T-cell (primary cell): Measurements from ENCODE around the gene NEURL2. TPM values are rescaled to one million over a fixed set of nuclear protein-coding genes. Genes with fewer than 3 reads are reported as not detected.

Experiments used
- ATAC-seq, 4 experiments: fragments of 200-7000 bp in 3 of 4; fragments of 150-1000 bp in 1 of 4; cut with Tn5 transposase; replicated peaks in 1 of 4; 1 replicate in 3 of 4; 2 replicates in 1 of 4; pipeline ENCODE4 v1.10.0; 2021; ENCODE audit warnings: moderate library complexity in 3 of 4, mild to moderate bottlenecking in 2 of 4, moderate number of reproducible peaks in 1 of 4
- CTCF ChIA-PET, 2 donors: fragments of 300-600 bp; sonication (Branson Sonifier 250); formaldehyde crosslinking; loops; one replicate each; lab custom pipeline; 2022; ENCODE audit warnings: antibody characterized with exemption in 2 of 2; lab: Charles Lee
- POLR2A ChIA-PET, 2 donors: fragments of 300-600 bp; sonication (Branson Sonifier 250); formaldehyde crosslinking; loops; one replicate each; lab custom pipeline; 2022; ENCODE audit warnings: antibody characterized with exemption in 2 of 2; lab: Charles Lee
- DNase-seq, 35 experiments: peaks; one replicate each; pipeline versions ENCODE4 v3.0.0 to v3.0.0-alpha.2; 2013 to 2023
- H3K27ac ChIP-seq: one replicate; pipeline ENCODE4 v1.5.1; 2013; ENCODE audit warnings: low read length
- H3K27me3 ChIP-seq, 2 experiments: replicated peaks in 1 of 2; 1 replicate in 1 of 2; 2 replicates in 1 of 2; pipeline versions ENCODE4 v1.6.1 to v1.7.0; 2013; ENCODE audit warnings: low read length in 1 of 2, mixed read lengths in 1 of 2; ENCODE audit not compliant: control insufficient read depth in 2 of 2, insufficient read depth in 2 of 2; ENCODE audit errors: extremely low read depth in 1 of 2
- H3K36me3 ChIP-seq, 2 donors: 1 replicate in 1 of 2; 2 replicates in 1 of 2; pipeline versions ENCODE4 v1.6.1 to v1.7.0; 2013; ENCODE audit warnings: low read length in 1 of 2; ENCODE audit not compliant: control insufficient read depth in 2 of 2, insufficient read depth in 1 of 2; ENCODE audit errors: extremely low read depth in 1 of 2
- H3K4me1 ChIP-seq, 2 experiments: 1 replicate in 1 of 2; 2 replicates in 1 of 2; pipeline versions ENCODE4 v1.6.1 to v1.7.0; 2013; ENCODE audit warnings: low read length in 2 of 2, mixed read lengths in 1 of 2; ENCODE audit not compliant: insufficient read depth in 2 of 2, control insufficient read depth in 1 of 2; ENCODE audit errors: extremely low read depth in 1 of 2
- H3K4me3 ChIP-seq, 2 donors: 1 replicate in 1 of 2; 2 replicates in 1 of 2; pipeline versions ENCODE4 v1.5.1 to v1.7.0; 2013; ENCODE audit warnings: mild to moderate bottlenecking in 2 of 2, low read length in 1 of 2, moderate library complexity in 1 of 2; ENCODE audit not compliant: control insufficient read depth in 1 of 2; ENCODE audit errors: extremely low read depth in 1 of 2
- H3K9me3 ChIP-seq: 2 replicates; pipeline ENCODE4 v1.7.0; 2013
- H3K27ac Mint-ChIP-seq, 2 donors: one replicate each; pipeline ENCODE4 v1.8.0; 2020 to 2021; ENCODE audit warnings: mild to moderate bottlenecking in 2 of 2, mixed read lengths in 2 of 2
- H3K27me3 Mint-ChIP-seq, 2 donors: one replicate each; pipeline ENCODE4 v1.8.0; 2021 to 2022; ENCODE audit warnings: mixed read lengths in 2 of 2
- H3K36me3 Mint-ChIP-seq: one replicate; pipeline ENCODE4 v1.8.0; 2021; ENCODE audit warnings: mixed read lengths
- H3K4me1 Mint-ChIP-seq, 3 donors: one replicate each; pipeline ENCODE4 v1.8.0; 2020 to 2022; ENCODE audit warnings: mixed read lengths in 3 of 3, mild to moderate bottlenecking in 1 of 3
- H3K4me3 Mint-ChIP-seq, 3 donors: one replicate each; pipeline ENCODE4 v1.8.0; 2020 to 2022; ENCODE audit warnings: mild to moderate bottlenecking in 3 of 3, mixed read lengths in 3 of 3, moderate library complexity in 3 of 3
- H3K9me3 Mint-ChIP-seq, 3 donors: one replicate each; pipeline ENCODE4 v1.8.0; 2020 to 2022; ENCODE audit warnings: mixed read lengths in 3 of 3
- WGBS: methylation state at CpG from one replicate; pipeline ENCODE4 v1.1.5; 2013; ENCODE audit warnings: missing lambda C conversion rate; ENCODE audit not compliant: insufficient coverage; 5-methylcytosine and 5-hydroxymethylcytosine counted together
- total RNA-seq, 35 experiments: library from RNA in 6 of 35; stranded (reverse) in 6 of 35; fragments of 120-200 nt in 1 of 35; gene quantifications; one replicate each; pipeline versions ENCODE4 v1.2.1 to v1.2.4 and lab custom pipeline; 2013 to 2026

The NEURL2 gene
- total RNA-seq, 5 donors from 2014 or later (not counting 1 experiment from before 2014, with no cell fraction given) = 3.1 to 6.9 (median 6.1) TPM

DNA sequence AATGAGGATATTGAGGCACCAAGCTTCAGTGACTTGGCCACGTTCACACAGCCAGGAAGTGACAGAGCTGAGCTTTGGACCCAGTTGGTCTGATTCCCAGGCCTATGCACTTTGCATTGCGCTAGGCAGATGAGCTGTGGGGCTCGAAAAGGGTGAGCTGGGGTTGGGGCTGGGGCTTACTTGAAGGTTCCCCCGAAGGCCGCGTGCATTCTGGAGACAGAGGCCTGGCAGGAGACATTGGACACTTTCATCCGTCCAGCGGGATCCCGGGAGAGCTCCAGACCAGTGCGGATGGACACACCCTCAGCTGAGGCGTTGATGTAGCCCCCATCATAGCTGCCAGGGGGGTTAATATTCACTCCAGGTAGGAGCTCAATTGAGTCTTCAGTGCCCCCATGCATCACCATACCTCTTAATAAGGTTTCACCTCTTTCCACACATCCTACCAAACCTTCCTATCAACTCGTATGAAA is 18.4 kb upstream of the NEURL2 start:
- peaks cover 4 to 21% of the 10 kb centered on the region in 2 experiments for H3K4me1 ChIP-seq
- POLR2A ChIA-PET = interaction anchor here (0.5 kb wide), 2 partner anchors 32 to 45 kb away, joined by 6 to 9 read pairs; no protein-coding TSS in a partner anchor
- Mint-ChIP-seq H3K27me3 (peaks cover 7 to 9% of the 10 kb centered on the region in 2 donors), H3K4me3 (no peak overlapping the region), H3K27ac (no peak overlapping the region), H3K9me3 (no peaks in the 10 kb centered on the region), H3K4me1 (peaks cover 9 to 21% (median 18%) of the 10 kb centered on the region in 3 donors), H3K36me3 (no peaks in the 10 kb centered on the region)
- H3K9me3 ChIP-seq = no peaks in the 10 kb centered on the region
- no peak for ATAC-seq
- H3K36me3 ChIP-seq = no peaks in the 10 kb centered on the region
- H3K27me3 ChIP-seq = peaks cover 0 to 39% of the 10 kb centered on the region in 2 experiments
- H3K27ac ChIP-seq = no peak overlapping the region
- CTCF ChIA-PET = no interaction called here
- H3K4me3 ChIP-seq = no peak overlapping the region
- 91% methylated on average over 11 of the region's 12 CpGs for WGBS
- no peak for DNase-seq

DNA sequence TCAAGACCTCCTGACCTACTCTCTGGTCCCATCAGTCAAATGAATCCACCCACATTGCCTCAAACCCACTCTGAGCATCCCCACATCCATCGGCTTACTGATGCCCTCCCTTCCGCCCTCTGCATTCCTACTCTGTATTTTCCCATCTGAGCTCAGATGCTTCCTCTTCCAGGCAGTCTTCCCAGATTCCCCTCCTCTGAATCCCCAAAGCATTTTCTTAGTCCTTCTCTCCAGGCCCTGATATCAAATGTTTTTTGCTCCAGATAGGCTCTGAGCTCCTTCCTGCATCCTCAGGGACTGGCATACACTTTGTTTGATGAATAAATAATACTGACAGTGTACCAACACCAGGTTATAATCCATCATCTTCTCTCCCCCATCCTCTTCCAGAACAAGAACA is 17.1 kb upstream of the NEURL2 start:
- Mint-ChIP-seq H3K9me3 (no peaks in the 10 kb centered on the region), H3K4me3 (no peak overlapping the region), H3K36me3 (no peaks in the 10 kb centered on the region), H3K27ac (no peak overlapping the region), H3K4me1 (peaks cover 9 to 20% (median 18%) of the 10 kb centered on the region in 3 donors), H3K27me3 (peaks cover 3 to 4% of the 10 kb centered on the region in 2 donors)
- peaks cover 4 to 21% of the 10 kb centered on the region in 2 experiments for H3K4me1 ChIP-seq
- no peaks in the 10 kb centered on the region for H3K36me3 ChIP-seq
- ChIA-PET CTCF (no interaction called here), POLR2A (no interaction called here)
- H3K9me3 ChIP-seq = no peaks in the 10 kb centered on the region
- no peak overlapping the region for H3K27ac ChIP-seq
- no peak overlapping the region for H3K4me3 ChIP-seq
- DNase-seq (no peak), ATAC-seq (no peak)
- 96% methylated on average over 2 of the region's 2 CpGs for WGBS
- peaks cover 0 to 27% of the 10 kb centered on the region in 2 experiments for H3K27me3 ChIP-seq

DNA sequence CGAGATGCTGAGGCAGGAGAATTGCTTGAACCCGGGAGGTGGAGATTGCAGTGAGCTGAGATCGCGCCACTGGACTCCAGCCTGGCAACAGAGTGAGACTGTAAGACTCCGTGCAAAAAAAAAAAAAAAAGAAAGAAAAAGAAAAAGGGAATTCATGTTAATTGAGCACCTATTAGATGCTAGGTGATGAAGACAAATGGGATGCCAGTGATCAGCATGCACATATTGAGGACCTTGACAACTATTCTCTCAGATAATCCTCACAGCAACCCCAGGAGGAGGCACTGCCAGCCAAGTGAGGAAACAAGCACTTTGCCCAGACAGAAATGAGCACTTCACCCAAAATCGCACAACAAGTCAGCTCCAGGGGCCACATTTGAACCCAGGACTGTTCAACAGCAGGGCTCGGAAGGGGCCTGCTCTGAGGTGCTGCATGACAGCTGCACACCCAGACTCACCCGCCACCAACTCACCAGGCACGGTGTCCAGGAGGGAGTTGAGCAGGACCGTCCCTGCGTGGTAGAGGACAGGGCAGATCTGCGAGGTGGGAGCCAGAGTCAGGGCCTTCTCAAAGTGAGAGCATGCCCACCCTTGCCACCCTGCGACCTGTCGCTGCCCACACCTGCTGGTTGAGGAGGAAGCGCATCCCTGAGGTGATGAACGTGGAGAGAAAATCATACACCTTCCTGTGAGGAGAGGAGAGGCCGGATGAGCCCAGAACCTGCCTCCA is 16.4 kb upstream of the NEURL2 start:
- H3K4me3 ChIP-seq = no peak overlapping the region

DNA sequence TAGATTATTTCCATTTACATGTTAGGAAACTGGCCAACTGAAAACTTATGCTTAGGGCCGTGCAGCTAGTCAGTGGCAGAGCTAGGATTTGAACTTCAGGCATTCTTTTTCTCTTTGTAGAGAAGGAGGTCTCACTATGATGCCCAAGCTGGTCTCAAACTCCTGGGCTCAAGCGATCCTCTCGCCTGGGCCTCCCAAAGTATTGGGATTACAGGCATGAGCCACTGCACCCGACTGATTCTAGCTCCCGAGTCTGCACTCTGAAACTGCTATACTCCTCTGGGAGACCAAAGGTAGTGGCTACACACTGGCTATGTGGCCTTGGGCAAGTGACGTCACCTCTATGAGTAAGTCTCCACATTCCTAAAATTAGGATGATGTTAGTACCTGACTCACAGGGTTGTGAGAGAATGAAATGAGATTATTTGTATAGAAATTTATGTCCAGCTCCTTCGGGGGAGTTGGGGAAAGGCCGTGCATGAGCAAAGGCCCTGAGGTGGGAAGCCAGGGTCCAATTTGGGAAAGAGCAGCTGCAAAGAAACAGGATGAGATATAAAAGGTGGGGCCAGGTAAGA is 14.6 kb upstream of the NEURL2 start:
- ChIA-PET CTCF (no interaction called here), POLR2A (no interaction called here)
- H3K4me3 ChIP-seq = no peak overlapping the region
- H3K9me3 Mint-ChIP-seq = no peaks in the 10 kb centered on the region
- H3K27me3 ChIP-seq = peaks cover 0 to 5% of the 10 kb centered on the region in 2 experiments
- H3K9me3 ChIP-seq = no peaks in the 10 kb centered on the region
- H3K4me1 ChIP-seq = peaks cover 0 to 1% of the 10 kb centered on the region in 2 experiments
- H3K27me3 Mint-ChIP-seq = no peaks in the 10 kb centered on the region
- H3K4me3 Mint-ChIP-seq = no peak overlapping the region
- H3K4me1 Mint-ChIP-seq = peaks cover 1 to 4% (median 2%) of the 10 kb centered on the region in 3 donors
- no peak overlapping the region for H3K27ac ChIP-seq
- WGBS = 83% methylated on average over 6 of the region's 8 CpGs
- no peak overlapping the region for H3K27ac Mint-ChIP-seq
- ATAC-seq (no peak), DNase-seq (no peak)
- H3K36me3 ChIP-seq = no peaks in the 10 kb centered on the region
- no peaks in the 10 kb centered on the region for H3K36me3 Mint-ChIP-seq

More for the DNA sequence above, 16.4 kb upstream of the NEURL2 start:
- H3K9me3 Mint-ChIP-seq = no peaks in the 10 kb centered on the region
- no peaks in the 10 kb centered on the region for H3K9me3 ChIP-seq
- H3K36me3 ChIP-seq = no peaks in the 10 kb centered on the region
- DNase-seq (no peak), ATAC-seq (no peak)
- peaks cover 1 to 3% of the 10 kb centered on the region in 2 donors for H3K27me3 Mint-ChIP-seq
- H3K36me3 Mint-ChIP-seq = no peaks in the 10 kb centered on the region
- peaks cover 9 to 18% (median 16%) of the 10 kb centered on the region in 3 donors for H3K4me1 Mint-ChIP-seq
- H3K4me3 Mint-ChIP-seq = no peak overlapping the region
- CTCF ChIA-PET = interaction anchor here in 1 of 2 donors (0.7 kb wide), 1 partner anchor 18 kb away, joined by 6 read pairs; no protein-coding TSS in a partner anchor
- peaks cover 0 to 22% of the 10 kb centered on the region in 2 experiments for H3K27me3 ChIP-seq
- WGBS = 85% methylated on average over 9 of the region's 17 CpGs
- H3K27ac Mint-ChIP-seq = no peak overlapping the region
- POLR2A ChIA-PET = no interaction called here
- peaks cover 4 to 19% of the 10 kb centered on the region in 2 experiments for H3K4me1 ChIP-seq
- H3K27ac ChIP-seq = no peak overlapping the region

DNA sequence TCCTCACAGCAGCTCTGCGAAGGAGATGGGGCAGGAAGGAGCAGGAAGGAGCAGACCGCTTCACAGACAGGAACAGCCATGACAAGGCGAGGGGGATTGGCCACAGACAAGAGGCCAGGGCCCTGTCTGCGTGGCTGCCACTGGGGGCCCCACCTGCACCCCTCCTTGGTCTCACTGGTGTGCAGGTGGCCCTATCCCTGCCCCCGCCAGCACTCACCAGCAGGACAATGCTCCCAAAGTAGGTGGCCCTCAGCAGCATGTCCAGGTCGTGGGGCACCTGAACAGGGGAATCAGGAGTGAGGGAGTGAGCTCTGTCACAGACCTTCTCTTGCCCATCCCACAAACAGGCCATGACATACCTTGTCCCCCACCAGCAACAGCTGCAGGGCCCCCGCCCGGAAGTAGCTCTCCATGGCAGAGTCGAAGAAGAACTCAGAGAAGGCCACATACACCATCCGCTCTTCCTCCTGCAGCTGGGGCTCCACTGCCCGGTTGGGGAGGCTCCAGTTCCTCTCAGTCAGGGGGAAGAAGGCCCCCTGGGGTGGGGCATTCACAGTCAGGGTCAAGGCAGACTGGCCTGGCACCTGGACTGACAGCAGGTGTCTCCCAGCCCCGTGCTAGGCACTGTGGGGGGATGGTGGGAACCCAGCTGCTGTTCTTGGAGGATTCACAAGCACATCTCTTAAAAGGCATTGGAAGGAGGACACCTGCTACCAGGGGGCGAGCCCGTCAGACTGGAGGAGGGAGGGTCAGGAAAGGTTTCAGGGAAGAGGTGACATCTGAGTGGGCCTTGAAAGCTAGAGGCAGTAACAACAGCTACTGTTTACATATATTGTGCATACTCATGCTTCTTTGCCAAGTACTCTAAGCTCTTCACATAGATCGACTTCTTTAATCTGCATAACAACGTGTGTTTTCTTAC is 13.8 kb upstream of the NEURL2 start:
- H3K4me3 ChIP-seq = no peak overlapping the region
- Mint-ChIP-seq H3K4me3 (no peak overlapping the region), H3K9me3 (no peaks in the 10 kb centered on the region), H3K27me3 (no peaks in the 10 kb centered on the region), H3K4me1 (no peaks in the 10 kb centered on the region), H3K36me3 (no peaks in the 10 kb centered on the region), H3K27ac (no peak overlapping the region)
- no peaks in the 10 kb centered on the region for H3K9me3 ChIP-seq
- POLR2A ChIA-PET = no interaction called here
- CTCF ChIA-PET = no interaction called here
- DNase-seq (no peak), ATAC-seq (no peak)
- peaks cover 0 to 5% of the 10 kb centered on the region in 2 experiments for H3K27me3 ChIP-seq
- no peak overlapping the region for H3K27ac ChIP-seq
- H3K4me1 ChIP-seq = no peaks in the 10 kb centered on the region
- 63% methylated on average over 7 of the region's 16 CpGs for WGBS
- no peaks in the 10 kb centered on the region for H3K36me3 ChIP-seq

DNA sequence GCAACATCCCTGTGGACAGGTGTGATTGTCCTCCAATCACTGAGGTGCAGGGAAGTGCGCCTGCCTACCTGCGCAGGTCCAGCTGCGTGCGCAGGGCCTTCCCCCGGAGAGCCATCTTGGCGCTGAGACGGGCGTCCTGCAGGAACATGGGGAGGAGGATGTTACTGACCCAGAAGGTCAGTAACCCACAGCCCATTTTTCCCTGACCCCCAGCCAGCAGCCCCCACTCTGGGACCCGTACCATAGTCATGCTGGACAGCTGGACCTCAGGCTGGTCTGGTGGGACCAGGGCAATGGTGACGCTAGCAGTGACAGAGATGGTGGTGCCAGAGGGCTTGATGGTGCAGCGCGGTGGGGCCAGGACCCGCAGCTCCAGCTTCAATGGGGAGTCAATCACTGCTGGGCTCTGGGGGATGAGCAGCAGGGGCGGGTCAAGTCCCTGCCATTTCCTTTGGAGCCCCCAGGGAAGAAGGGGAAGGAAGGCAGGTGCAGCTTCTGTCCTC is 11.2 kb upstream of the NEURL2 start:
- Histone ChIP-seq H3K4me1 (no peaks in the 10 kb centered on the region), H3K27me3 (peaks cover 0 to 3% of the 10 kb centered on the region in 2 experiments), H3K27ac (no peak overlapping the region), H3K36me3 (peaks cover 7 to 18% of the 10 kb centered on the region in 2 donors), H3K4me3 (no peak overlapping the region), H3K9me3 (no peaks in the 10 kb centered on the region)
- DNase-seq (no peak), ATAC-seq (no peak)
- ChIA-PET POLR2A (no interaction called here), CTCF (interaction anchor here in 1 of 2 donors (0.9 kb wide), 1 partner anchor 21 kb away, joined by 3 read pairs; the partner anchor contains the start of gene ZSWIM1)
- Mint-ChIP-seq H3K36me3 (peaks cover 11% of the 10 kb centered on the region), H3K9me3 (no peaks in the 10 kb centered on the region), H3K4me3 (no peak overlapping the region), H3K27me3 (no peaks in the 10 kb centered on the region), H3K4me1 (no peaks in the 10 kb centered on the region), H3K27ac (no peak overlapping the region)
- 96% methylated on average over 9 of the region's 14 CpGs for WGBS
